ENCODE results near the gene TIAL1. TPM values are rescaled to one million over a fixed set of nuclear protein-coding genes. Genes with fewer than 3 reads are reported as not detected.

The TIAL1 gene
- total and polyA plus RNA-seq, 4 donors: 44.0 to 149 (median 65.4) TPM

GRCh38 chr10:119578355-119578754, 18.4 kb downstream of the TIAL1 start:
- H3K27me3 ChIP-seq (ENCODE audit: control insufficient read depth in 3 of 3, insufficient read depth in 3 of 3, low read length in 2 of 3): no peaks in the 10 kb centered on the region
- DNase-seq: no peak
- ATAC-seq (ENCODE audit: insufficient read depth, low FRiP score): no peak
- H3K9ac ChIP-seq (ENCODE audit: insufficient read depth in 1 of 2, low read length in 2 of 2): no peak overlapping the region
- H3K4me3 ChIP-seq: no peak overlapping the region
- WGBS, 2 donors: 95 to 98% methylated on average over 3 of the region's 3 CpGs
- no peak overlapping the region for H3K27ac ChIP-seq (ENCODE audit: low read depth in 1 of 2, low read length in 1 of 2)
- no peaks in the 10 kb centered on the region for H3K4me1 ChIP-seq (ENCODE audit: control insufficient read depth in 5 of 5, insufficient read depth in 5 of 5, low read length in 5 of 5)
- TF ChIP-seq CTCF (IDR thresholded peaks at IDR 0.05; ENCODE audit: control extremely low read depth, extremely low read depth): no peak
- H3K9me3 ChIP-seq (ENCODE audit: control insufficient read depth in 4 of 4, insufficient read depth in 3 of 4, low read length in 3 of 4): no peaks in the 10 kb centered on the region
- H3K36me3 ChIP-seq (ENCODE audit: control insufficient read depth in 4 of 4, insufficient read depth in 4 of 4, low read length in 4 of 4): peaks cover 15 to 48% (median 35%) of the 10 kb centered on the region in 4 donors

GRCh38 chr10:119575991-119576390, 20.8 kb downstream of the TIAL1 start:
- H3K9me3 ChIP-seq (ENCODE audit: control insufficient read depth in 4 of 4, insufficient read depth in 3 of 4, low read length in 3 of 4): no peaks in the 10 kb centered on the region
- TF ChIP-seq CTCF (IDR thresholded peaks at IDR 0.05; ENCODE audit: control extremely low read depth, extremely low read depth): no peak
- ATAC-seq (ENCODE audit: insufficient read depth, low FRiP score) (no peak), DNase-seq (no peak)
- no peaks in the 10 kb centered on the region for H3K4me1 ChIP-seq (ENCODE audit: control insufficient read depth in 5 of 5, insufficient read depth in 5 of 5, low read length in 5 of 5)
- H3K4me3 ChIP-seq: no peak overlapping the region
- peak overlapping the region in 1 of 2 donors; percentile 4 for H3K9ac ChIP-seq (ENCODE audit: insufficient read depth in 1 of 2, low read length in 2 of 2)
- H3K27ac ChIP-seq (ENCODE audit: low read depth in 1 of 2, low read length in 1 of 2): no peak overlapping the region
- H3K27me3 ChIP-seq (ENCODE audit: control insufficient read depth in 3 of 3, insufficient read depth in 3 of 3, low read length in 2 of 3): no peaks in the 10 kb centered on the region
- H3K36me3 ChIP-seq (ENCODE audit: control insufficient read depth in 4 of 4, insufficient read depth in 4 of 4, low read length in 4 of 4): peaks cover 21 to 37% (median 28%) of the 10 kb centered on the region in 4 donors

- Histone ChIP-seq H3K27ac (ENCODE audit: low read depth in 1 of 2, low read length in 1 of 2) (no peak overlapping the region), H3K4me1 (ENCODE audit: control insufficient read depth in 5 of 5, insufficient read depth in 5 of 5, low read length in 5 of 5) (no peaks in the 10 kb centered on the region), H3K4me3 (no peak overlapping the region), H3K27me3 (ENCODE audit: control insufficient read depth in 3 of 3, insufficient read depth in 3 of 3, low read length in 2 of 3) (no peaks in the 10 kb centered on the region), H3K36me3 (ENCODE audit: control insufficient read depth in 4 of 4, insufficient read depth in 4 of 4, low read length in 4 of 4) (peaks cover 21 to 37% (median 27%) of the 10 kb centered on the region in 4 donors), H3K9me3 (ENCODE audit: control insufficient read depth in 4 of 4, insufficient read depth in 3 of 4, low read length in 3 of 4) (no peaks in the 10 kb centered on the region), H3K9ac (ENCODE audit: insufficient read depth in 1 of 2, low read length in 2 of 2) (peak overlapping the region in 1 of 2 donors; percentile 4)
- no peak for ATAC-seq (ENCODE audit: insufficient read depth, low FRiP score)
- 47 to 56% methylated on average over 5 of the region's 5 CpGs for WGBS, 2 donors
- TF ChIP-seq CTCF (IDR thresholded peaks at IDR 0.05; ENCODE audit: control extremely low read depth, extremely low read depth): no peak
- DNase-seq: no peak
Measured at GRCh38 chr10:119575506-119575905, 21.3 kb downstream of the TIAL1 start.

GRCh38 chr10:119567978-119568377, 28.8 kb downstream of the TIAL1 start:
- Histone ChIP-seq H3K9me3 (ENCODE audit: control insufficient read depth in 4 of 4, insufficient read depth in 3 of 4, low read length in 3 of 4) (no peaks in the 10 kb centered on the region), H3K36me3 (ENCODE audit: control insufficient read depth in 4 of 4, insufficient read depth in 4 of 4, low read length in 4 of 4) (peaks cover 0 to 7% (median 0%) of the 10 kb centered on the region in 4 donors), H3K9ac (ENCODE audit: insufficient read depth in 1 of 2, low read length in 2 of 2) (no peak overlapping the region), H3K4me3 (no peak overlapping the region), H3K27ac (ENCODE audit: low read depth in 1 of 2, low read length in 1 of 2) (no peak overlapping the region), H3K4me1 (ENCODE audit: control insufficient read depth in 5 of 5, insufficient read depth in 5 of 5, low read length in 5 of 5) (no peaks in the 10 kb centered on the region), H3K27me3 (ENCODE audit: control insufficient read depth in 3 of 3, insufficient read depth in 3 of 3, low read length in 2 of 3) (no peaks in the 10 kb centered on the region)
- 81 to 90% methylated on average over 8 of the region's 8 CpGs for WGBS, 2 donors
- no peak for ATAC-seq (ENCODE audit: insufficient read depth, low FRiP score)
- no peak for TF ChIP-seq CTCF (IDR thresholded peaks at IDR 0.05; ENCODE audit: control extremely low read depth, extremely low read depth)
- DNase-seq: no peak
